HG02571 (cell line): ENCODE data around the gene ASTN2.
"Not testable (repeated sequence)": the region's sequence is repeated elsewhere in the genome, so short reads cannot be mapped to it uniquely, and the experiment has no call there.

ENCODE experiments used
- ATAC-seq: cut with Tn5 transposase; IDR thresholded peaks from one replicate; pipeline ENCODE4 v1.9.1; 2021; ENCODE audit warnings: mild to moderate bottlenecking, moderate library complexity; ENCODE audit not compliant: unreplicated experiment

The ASTN2 gene

DNA sequence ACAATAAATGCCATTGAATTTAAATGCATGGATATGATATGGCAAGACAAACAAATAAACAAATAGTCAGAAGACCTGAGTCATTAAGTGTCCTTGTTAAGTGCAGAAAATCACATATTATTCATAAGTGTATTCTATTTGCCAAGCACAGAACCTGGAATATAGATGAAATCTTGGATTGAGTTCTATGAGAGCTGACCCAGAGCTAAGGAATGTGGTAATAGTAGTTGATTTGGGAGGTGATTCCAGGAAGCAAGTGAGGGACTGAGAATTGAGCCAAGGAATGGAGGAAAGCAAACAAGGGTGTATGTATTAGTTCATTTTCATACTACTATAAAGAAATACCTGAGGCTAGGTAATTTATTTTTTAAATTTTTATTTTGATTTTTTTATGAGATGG, 518.9 kb downstream of the ASTN2 start:
- ATAC-seq: no peak

DNA sequence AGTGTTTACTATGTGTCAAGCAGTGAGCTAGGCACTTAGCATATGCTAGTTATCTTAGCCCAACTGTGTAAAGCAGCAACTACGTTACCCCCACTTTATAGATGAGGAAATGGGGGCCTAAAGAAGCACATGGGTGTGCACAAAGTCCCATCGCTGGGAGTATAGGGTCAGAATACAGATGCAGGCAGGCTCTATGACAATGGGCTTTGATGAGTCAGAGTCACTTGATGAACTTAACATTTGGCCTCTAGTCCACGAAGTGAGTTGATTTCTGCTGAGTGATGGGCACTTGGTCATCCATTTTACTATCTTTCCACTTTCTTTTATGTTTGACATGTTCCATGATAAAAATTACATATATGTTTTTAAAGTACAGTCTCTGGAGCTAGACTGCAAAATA, 523.4 kb downstream of the ASTN2 start:
- no peak for ATAC-seq

DNA sequence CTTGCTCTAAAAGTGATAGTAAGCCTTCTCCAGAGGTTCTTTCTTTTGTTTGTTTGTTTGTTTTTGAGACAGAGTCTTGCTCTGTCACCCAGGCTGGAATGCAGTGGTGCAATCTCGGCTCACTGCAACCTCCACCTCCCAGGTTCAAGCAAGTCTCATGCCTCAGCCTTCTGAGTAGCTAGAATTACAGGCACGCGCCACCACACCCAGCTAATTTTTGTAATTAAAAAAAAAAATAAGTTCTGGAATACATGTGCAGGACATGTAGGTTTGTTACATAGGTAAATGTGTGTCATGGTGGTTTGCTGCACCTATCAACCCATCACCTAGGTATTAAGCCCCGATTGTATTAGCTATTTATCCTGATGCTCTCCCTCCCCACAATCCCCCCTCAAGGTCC, 526.4 kb downstream of the ASTN2 start:
- ATAC-seq: not testable (repeated sequence)

DNA sequence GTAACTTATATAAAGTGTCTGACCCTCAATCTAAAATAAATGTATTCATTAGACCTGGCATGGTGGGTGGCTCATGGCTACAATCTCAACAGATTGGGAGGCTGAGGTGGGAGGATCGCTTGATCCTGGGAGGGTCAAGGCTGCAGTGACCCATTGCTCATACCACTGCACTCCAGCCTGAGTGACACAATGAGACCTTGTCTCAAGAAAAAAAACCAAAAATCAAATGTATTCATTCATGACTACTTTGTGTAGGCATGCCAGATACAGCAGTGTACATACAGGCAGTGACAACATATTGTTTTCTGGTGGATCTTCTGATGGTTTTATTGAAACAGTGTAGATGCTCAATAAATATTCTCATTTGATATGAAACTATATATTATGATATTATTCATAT, 526.8 kb downstream of the ASTN2 start:
- ATAC-seq: no peak

DNA sequence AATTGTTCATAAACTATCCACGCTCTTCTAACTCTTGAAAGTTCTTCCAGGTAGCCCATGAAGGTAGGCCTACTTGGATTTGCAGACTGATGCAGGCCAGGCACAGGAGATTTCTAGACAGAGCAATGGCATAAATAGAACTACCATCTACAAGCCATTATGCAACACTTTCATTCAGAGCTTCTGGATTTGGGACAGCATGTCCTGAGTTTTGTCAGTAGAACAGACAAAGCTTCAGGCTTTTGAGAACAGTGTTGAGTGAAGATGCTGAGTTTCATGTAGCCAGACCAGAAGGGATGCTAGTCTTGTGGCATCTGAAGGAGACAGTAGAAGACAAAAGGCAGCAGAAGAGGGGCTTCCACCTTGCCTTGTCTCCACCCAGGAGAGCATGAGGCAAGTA, 531.2 kb downstream of the ASTN2 start:
- no peak for ATAC-seq

DNA sequence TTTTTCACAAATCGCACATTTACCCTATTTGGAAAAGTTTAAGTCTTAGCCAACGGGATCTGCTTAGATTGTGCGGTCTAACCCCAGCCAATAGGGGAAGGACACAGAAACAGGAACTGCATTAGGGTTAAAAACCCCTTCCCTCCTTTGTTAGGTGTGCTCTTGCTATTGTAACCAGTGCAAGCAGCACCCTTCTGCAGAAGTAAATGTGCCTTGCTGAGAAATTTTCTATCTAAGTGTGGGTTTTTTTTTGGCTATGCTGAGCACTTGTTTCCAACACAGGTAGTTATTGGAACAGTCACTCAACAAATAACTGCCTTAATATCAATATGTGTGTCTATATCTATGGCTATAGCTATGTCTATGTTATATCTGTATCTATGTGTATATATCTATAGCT, 537.8 kb downstream of the ASTN2 start:
- no peak for ATAC-seq

DNA sequence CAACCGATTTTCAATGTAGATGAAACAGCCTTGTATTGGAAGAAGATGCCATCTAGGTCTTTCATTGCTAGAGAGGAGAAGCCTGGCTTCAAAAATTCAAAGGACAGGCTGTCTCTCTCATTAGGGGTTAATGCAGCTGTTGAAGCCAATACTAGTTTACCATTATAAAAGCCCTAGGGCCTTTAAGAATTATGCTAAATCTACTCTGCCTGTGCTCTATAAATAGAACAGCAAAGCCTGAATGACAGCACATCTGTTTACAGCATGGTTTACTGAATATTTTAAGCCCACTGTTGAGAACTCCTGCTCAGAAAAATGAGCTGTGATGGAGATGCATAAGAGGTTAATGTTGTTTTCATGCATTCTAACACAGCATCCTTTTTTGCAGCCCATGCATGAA, 539.3 kb downstream of the ASTN2 start:
- no peak for ATAC-seq

DNA sequence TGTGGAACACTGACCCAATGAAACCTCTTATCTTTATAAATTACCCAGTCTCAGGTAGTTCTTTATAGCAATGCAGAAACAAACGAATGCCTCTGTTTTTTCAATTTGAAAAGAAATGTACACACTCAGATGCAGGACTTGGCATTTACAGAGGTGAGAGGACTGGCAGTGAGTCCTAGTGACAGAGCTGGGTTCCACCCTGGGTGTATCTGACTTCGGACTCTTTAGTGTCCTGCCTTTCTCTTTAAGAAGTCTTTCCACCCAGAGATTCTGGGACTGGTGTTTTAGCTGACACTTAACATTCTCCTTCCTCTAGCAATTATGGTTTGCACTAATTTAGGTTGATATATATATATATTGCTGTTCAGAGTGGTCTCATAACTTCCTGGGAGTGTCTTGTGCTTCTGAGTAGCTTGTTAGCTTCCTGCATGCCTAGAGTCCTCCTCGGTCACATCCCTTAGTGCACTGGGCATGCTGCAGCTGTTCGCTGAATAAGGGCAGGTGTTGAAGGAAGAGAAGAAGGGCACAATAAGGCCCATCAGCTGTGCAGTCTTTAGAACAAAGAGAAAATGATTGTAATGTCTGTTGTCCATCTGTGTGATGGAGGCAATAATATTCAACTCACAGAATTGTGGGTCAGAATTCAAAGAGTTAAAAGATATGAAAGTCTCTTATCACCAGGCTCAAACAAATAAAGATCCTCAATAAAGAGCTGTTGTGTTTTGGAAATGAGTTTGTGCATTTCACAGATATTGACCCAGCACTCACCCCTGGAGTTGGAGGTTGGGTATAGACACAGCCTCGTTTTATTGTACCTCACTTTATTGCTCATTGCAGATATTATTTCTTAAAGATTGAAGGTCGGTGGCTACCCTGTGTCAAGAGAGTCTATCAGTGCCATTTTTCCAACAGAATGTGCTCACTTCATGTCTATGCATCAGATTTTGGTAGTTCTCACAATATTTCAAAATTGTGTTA, 540.6 kb downstream of the ASTN2 start:
- no peak for ATAC-seq

DNA sequence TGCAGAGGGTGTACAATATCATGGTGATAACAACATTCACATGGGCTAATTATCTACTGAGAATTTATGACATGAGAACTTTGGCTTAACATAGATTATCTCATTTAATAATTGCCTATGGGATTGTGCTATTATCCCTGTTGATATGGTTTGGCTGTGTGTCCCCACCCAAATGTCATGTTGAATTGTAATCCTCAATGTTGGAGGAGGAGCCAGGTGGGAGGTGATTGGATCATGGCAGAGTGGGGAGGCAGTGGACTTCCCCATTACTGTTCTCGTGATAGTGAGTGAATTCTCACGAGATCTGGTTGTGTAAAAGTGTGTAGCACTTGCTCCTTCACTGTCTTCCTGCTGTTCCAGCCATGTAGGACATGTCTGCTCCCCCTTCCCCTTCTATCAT, 541.4 kb downstream of the ASTN2 start:
- ATAC-seq: no peak

DNA sequence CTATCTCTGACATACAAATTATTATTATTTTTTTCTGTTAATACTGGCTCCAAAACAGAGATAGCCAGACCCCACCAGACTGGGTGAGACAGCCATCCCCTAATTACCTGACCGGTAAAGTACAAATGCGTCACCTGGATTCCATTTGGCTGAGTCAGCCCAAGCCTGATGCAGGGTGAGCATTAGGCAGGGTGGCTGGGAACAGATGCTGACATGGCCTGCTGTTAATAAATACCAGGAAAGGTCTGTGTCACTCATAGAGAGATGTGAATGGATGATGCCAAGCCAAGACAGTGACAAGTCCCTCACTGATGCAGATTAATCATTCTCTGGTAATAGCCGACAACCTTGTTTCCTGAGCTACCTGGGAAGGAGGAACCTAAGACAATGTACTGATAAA, 544.3 kb downstream of the ASTN2 start:
- ATAC-seq: no peak

DNA sequence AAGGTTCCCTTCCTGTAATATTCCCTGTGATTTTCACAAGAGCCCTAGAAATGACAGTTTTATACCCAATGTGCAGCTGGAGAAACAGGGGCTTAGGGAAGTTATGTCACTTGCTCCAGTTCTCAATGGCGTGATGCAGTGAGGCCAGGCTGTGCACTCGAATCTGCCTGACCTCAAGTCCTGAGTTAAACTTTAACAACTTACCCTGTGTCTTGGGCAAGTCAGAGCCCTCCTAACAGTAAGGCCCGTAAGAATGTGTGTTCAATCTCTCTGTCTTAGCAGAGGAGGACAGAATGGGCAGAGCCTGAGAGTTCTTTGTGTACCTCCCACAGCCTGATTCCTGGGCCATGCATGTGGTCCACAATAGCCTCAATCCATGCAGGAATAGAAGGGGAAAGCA, 546.7 kb downstream of the ASTN2 start:
- ATAC-seq: no peak

DNA sequence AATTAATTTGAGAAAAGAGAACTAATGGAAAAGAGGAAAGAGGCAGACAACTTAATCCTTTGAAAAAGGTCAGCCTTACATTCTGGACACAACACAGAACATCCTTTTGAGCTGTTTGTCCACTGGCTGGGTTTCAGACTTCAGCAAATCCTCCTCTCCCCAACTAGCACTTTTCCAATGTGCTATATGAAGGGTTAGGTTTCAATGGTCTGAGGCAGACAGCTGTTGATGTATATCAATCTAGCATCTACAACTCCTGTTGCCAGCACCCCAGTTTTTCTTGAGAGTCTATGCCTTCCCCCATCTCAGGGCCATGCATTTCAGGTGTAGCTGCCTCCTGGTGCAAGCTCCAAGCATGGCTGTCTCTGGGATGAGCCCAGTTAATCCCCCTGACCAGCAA, 553.5 kb downstream of the ASTN2 start:
- ATAC-seq: no peak

DNA sequence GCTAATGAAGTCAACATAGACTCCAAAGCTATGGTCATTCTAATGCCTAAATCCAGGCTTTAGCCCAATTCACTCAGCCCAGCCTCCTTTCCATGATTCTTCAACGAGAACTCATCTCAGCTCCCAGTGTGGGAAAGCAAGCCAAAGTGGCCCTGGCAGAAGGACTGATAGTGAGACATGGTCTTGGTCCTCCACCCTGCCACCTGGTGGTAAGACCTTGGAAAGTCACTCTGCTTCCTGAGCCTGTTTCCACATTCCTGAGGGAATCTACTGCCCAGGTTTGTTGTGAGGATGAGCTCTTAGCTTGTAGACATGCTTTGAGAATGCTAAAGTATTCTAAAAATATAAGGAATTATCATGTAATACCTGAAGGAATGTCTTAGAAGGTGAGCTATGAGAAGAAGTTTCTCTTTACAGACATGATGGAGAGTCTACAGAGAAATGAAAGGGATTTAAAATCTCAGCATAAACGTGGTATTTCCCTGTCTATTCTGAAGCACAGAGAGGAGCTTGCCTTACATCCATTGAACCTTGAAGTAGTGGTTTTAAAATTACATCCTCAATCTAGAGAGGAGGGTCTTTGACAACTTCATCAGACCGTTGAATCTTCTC, 554.2 kb downstream of the ASTN2 start:
- no peak for ATAC-seq

DNA sequence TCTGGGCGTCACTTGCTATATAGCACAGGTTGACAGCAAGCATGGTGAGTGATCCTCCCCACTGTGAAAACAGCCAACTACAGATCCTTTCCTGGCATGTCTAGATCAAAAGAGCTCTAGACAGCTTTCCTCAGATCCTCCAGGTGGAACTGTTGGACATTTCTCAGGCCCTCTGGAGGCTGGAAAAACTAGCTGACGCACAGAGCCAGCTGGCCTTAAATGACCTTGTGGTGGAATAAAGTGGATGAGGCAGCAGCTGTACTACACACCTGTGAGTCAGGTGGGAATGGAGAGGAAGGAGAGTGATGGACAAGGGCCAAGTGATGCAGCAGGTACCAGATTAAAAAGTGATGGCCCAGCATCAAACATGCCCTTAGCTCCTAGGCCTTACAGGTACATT, 555.1 kb downstream of the ASTN2 start:
- no peak for ATAC-seq

DNA sequence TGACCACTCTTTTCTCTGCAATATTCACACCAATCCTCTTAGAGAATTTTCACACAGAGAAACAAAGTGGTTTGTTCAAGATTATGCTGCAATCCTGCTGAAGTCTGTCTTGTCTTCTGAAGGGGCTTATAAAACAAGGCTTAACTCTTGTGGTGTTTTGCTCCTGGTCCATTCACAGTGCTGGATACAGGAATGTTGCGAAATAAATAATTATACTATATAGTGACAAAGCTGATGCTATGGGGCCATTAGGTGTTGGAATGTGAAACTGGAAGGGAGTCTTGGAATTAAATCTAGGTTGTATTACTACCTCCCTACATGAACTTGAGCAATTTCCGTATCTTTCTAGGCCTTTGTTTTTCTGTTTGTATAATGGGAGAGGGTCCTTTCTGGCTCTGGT, 557.5 kb downstream of the ASTN2 start:
- ATAC-seq: no peak

DNA sequence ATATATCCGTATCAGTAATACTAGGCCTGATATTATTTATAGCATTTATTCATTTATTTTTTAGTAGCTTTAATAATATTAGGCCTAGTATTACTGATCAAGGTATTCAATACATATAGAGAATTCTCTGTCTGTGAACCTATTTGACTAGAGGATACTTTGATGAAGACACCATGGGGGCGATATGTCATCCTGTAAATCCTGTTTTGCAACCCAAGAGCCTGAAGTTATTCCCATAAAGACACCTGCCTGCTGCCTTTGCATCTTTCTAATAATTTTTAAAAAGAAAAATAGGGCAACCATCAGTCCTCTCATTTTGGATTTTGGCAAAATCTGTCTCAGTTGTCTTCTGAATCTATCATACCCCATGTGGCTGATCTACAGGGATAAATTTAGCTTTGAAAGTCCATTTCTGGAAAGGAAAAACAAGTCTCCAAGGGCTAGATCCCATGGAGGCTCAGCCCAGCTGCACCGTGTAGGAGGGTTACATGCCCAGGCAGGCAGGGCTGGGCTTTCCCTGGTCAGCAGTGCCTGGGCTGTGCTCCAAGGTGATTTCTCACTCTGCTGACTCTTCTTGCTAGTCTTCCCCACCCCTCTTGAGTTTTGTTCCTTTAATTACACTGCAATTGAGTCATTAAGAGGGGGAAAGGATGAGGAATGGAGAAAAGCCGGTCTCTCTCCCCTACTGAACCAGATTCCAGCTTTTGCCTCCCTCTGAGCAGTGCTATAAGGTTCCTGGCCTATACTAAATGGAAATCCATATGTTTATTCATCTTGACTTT, 558.8 kb downstream of the ASTN2 start:
- no peak for ATAC-seq

DNA sequence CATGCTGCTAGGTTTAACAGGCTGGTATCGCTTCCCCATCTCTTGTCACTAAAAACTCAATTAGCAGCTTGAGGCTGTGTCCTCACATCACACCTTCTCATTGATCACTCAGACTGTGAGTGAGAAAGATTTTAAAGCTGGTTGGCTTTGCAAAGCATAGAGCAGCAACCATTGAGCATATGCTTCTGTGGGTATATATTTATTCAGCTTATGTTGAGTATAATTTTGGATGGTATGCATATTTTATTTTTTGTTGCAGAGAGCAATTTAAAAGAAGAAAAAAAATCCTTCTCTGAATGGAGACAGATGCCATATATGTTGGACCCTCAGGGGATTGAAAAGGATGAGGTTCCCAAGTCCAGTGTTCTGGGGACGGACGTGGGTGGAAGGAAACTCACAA, 565.1 kb downstream of the ASTN2 start:
- no peak for ATAC-seq

DNA sequence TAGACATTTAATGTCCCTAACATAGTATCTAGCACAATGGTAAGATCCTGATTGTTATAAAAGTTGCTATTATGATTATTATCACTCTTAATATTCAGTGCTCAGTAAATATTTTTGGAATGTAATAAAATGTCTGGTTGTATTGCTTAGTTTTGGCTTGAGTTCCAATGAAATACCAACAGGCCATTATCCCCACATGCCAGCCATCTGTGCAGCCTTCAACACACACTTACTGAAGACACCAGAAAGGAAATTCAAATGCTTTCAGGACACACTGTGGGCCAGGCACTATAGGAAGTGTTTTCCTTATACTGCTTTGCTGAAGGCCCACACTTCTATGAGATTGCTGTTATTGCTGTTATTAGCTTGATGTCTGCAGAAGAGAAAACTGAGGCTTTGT, 570.2 kb downstream of the ASTN2 start:
- no peak for ATAC-seq

DNA sequence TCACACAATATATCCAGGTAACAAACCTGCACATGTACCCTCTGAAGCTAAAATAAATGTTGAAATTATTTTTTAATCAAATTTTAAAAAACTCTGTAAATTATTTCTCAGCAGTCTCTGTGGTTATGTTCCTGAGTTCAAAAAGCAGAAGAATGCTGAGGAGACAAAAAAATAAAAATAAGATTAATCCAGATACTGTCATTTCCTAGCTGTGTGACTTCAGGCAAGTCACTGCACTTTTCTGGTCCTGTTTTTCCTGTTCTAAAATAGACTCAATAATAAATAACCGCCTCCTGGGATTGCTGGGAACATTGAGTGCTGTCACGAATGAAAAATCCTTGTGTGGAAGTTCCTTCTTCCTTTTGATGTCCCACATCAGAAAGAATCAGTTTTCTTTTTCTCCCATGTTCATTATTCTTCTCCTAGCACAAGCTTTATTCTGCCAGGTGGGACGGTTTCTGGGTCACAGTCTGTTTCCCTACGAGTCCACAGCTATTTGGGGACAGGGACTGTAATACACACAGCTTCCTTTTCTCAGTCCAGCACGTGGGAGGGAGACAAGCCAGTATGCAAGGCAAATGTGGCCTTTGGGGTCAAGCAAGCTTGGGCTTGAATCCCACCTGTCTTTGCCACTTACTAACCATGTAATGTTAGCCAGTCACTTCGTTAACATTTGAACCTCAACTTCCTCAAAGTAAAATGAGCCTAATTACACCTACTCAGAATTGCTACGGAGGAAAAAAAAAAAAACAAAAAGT, 570.8 kb downstream of the ASTN2 start:
- no peak for ATAC-seq

DNA sequence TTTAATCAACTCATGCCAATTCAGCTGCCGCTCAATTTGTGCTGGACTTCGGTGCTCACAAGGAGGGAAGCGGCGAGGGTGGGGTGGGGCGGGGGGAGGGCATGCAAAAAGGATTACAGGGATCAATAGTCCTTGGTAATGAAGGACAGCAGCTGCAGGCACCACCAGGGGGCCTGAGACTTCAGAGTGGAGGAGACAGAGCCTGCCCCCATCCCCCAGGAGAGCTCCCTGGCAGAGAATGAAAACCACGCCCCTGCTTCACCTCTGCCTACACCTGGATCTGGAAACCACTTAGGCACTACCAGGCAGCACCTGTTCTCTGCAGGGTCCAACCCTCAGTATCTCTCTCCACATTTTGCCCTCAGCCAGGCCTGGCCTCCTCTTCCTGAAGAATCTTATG, 572.2 kb downstream of the ASTN2 start:
- ATAC-seq: no peak

DNA sequence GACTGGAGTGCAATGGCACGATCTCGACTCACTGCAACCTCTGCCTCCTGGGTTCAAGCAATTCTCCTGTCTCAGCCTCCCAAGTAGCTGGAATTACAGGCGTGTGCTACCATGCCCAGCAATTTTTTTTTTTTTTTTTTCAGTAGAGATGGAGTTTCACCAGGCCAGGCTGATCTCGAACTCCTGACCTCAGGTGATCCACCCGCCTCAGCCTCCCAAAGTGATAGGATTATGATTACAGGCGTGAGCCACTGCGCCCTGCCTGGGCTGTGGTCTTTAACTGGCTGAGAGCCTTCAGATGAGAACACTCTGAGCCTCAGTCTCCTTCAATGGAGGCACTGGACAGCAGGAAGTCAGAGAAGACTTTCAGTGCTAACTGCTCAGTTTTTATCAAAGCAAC, 576.4 kb downstream of the ASTN2 start:
- not testable (repeated sequence) for ATAC-seq
